ENCODE results near the gene CFAP97D1.
A peak's percentile ranks its signal among the peaks of the same experiment; 100 is the strongest.

CFAP97D1 gene

GRCh38 chr17:43780135-43780534 lies at the start of gene CFAP97D1:
CFAP97D1 (plus strand) TSS chr17:43780435; CDS start chr17:43780463, 28 bp downstream.
- no peak for DNase-seq (ENCODE audit: low spot score)

GRCh38 chr17:43732958-43733357 lies 47.3 kb upstream of the CFAP97D1 start:
- DNase-seq (ENCODE audit: low spot score), result peak; percentile 58

GRCh38 chr17:43733956-43734355 lies 46.3 kb upstream of the CFAP97D1 start:
- DNase-seq (ENCODE audit: low spot score), result no peak

DNA sequence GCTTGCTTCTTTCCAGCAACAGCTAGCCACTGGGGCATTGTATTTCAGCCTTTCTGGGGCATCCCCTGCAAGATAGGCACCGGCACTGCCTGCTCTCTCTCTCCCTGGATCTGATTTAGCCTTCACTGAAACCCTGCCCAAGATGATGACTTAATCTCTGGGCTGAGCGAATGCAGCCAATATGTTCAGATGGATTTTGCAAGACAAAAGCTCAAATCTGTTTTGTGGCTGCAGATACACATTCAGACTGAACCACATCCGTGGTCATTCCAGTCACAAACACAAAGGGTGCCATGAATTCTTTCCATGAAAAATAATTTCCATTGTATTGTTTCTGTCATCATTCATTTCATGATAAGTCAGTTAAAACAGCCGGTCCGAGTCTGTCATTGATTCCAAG lies 45.9 kb upstream of the CFAP97D1 start:
- DNase-seq (ENCODE audit: low spot score), result peak; percentile 84

- no peak for DNase-seq (ENCODE audit: low spot score)
Measured at GRCh38 chr17:43736389-43736788, 43.8 kb upstream of the CFAP97D1 start.

DNA sequence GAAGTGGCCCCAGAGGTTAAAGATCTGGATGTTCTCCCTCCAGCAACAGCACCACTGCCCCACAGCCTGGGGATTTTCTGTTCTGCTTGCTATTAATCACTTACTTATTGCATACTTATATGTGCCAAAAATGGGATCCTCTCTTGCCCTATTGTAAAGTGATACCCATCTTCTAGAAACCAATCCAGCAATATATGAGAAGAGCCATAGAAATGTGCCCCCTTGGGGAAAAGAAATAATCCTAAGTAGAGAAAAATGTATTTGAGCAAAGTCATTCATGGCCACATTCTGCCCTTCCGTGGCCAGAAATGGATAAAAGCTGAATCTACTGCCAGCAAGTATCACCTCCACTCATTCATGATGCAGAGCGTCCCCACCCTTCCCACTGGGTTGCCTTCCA lies 42.5 kb upstream of the CFAP97D1 start:
- DNase-seq (ENCODE audit: low spot score), result no peak

DNA sequence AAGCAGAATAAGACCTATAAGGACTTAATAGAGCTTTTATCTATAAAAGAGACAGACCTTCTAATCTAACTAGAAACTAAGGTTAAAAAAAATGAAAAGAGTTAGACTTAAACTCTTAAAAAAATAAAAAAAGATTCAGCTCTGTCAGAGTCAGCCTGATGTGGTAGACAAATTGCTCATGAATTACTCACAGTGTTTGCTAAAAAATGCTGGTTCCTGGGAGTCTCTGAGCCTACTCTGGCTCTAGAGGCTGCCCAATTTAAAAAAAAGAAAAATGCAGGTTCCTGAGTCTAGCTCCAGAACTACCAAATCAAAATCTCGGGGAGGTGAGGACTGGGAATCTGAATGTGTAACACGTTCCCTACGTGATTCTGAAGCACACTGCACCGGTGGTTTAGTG lies 39.7 kb upstream of the CFAP97D1 start:
- DNase-seq (ENCODE audit: low spot score), result peak; percentile 81

GRCh38 chr17:43741636-43742035 lies 38.6 kb upstream of the CFAP97D1 start:
- DNase-seq (ENCODE audit: low spot score), result no peak

- DNase-seq (ENCODE audit: low spot score), result peak; percentile 23
Measured at GRCh38 chr17:43745541-43745940, 34.7 kb upstream of the CFAP97D1 start.

GRCh38 chr17:43750153-43750552 lies 30.1 kb upstream of the CFAP97D1 start:
- no peak for DNase-seq (ENCODE audit: low spot score)

DNA sequence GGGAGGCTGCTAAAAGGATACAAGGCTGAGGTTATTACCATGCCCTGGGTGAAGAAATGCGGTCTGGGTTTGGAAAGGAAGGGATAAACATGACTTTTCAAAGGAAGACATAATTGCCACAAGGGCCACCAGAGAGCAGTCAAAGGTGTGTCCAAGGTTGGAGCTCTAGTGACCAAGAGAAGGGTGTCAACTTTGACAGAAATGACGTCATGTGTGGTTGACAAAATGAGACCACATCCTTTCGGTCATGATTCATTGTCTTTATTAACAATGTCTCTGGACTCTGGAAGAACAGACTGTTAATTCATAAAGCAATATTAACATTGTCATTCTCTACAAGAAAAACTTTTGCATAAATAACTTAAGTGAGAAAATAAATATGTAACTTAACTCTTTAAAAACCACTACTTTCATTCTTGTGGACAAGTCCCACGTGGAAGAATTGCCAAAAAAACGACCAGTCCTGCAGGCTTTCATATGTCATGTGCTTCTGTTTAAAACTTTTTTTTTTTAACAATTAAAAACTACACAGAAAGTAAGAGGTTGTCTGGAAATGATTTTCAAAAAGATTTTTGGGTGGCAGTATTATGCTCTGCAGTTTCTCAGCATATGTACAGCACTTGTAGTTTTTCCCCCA lies 26.6 kb upstream of the CFAP97D1 start:
- peak; percentile 29 for DNase-seq (ENCODE audit: low spot score)

GRCh38 chr17:43754947-43755346 lies 25.3 kb upstream of the CFAP97D1 start:
- no peak for DNase-seq (ENCODE audit: low spot score)

DNA sequence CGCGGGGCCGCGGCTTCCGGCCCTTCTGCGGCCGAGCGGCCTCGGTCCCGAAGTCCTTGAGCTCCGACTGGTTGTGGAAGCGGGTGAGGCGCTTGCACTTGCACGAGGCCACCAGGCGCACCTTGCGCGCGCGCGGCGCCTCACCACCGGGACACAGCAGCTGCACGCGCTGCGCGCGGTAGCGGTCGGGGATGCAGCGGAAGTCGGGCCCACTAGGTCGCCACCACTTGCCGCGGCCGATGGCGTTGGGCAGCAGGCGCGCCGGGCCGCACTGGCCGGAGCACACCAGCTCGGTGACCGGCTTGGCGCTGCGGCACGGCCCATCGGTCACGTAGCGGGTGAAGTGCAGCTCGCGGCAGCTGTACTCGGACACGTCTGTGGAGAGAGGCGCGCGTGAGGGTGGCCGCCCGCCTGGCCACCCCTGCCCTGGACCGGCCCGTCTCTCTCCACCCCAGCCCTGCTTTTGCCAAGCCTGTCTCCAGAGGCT lies 24.8 kb upstream of the CFAP97D1 start:
- DNase-seq (ENCODE audit: low spot score), result no peak

DNA sequence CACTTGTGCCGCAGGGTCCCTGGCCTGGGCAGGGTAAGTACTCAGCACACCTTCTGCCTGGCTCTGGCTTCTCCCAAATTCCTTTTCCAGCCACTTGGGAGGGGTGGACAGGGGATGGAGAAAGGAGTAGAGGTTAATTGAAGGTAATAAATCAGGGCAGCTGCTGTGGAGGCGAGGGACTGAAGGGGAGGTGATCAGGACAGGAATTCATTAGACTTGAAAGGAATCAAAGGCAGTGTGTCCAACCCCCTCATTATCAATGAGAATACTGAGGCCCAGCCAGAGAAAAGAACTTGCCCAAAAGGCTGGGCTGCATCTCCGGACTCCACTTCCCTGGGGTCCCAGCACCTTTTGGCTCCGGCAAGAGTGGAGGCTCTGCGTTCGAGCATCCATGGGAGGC lies 24.0 kb upstream of the CFAP97D1 start:
- no peak for DNase-seq (ENCODE audit: low spot score)

DNA sequence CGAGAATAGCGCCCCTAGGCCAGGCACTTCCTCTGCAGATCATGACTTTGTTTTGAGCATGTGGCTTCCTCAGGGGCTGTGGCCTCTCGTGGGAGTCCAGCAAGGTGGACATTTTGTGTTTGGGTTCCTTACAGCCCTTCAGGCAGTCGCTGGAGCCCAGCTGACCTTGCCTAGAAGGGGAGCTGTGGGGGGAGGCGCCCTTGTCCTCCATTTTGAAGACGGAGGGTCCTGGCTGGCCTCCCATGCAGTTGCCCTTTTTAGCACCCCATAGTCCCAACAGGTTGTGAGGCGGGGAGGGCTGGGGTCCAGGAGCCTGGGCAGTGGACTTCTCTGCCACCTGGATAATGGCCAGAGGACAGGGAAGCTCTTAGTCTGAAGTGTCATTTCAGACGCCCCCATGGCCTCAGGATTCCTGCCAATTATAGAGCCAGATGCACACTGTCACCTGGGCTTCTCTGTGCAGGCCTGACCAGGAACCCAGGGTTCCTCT lies 23.0 kb upstream of the CFAP97D1 start:
- DNase-seq (ENCODE audit: low spot score), result no peak

- DNase-seq (ENCODE audit: low spot score), result no peak
Measured at GRCh38 chr17:43758086-43758485, 22.1 kb upstream of the CFAP97D1 start.

- DNase-seq (ENCODE audit: low spot score), result no peak
Measured at GRCh38 chr17:43758497-43759174, 21.6 kb upstream of the CFAP97D1 start, which contains the start of gene SOST. SOST (minus strand) TSS chr17:43758791; CDS start chr17:43758741, 50 bp downstream.

GRCh38 chr17:43759836-43760235 lies 20.4 kb upstream of the CFAP97D1 start:
- DNase-seq (ENCODE audit: low spot score), result no peak

- DNase-seq (ENCODE audit: low spot score), result peak; percentile 94
Measured at GRCh38 chr17:43760254-43760852, 19.9 kb upstream of the CFAP97D1 start.

DNA sequence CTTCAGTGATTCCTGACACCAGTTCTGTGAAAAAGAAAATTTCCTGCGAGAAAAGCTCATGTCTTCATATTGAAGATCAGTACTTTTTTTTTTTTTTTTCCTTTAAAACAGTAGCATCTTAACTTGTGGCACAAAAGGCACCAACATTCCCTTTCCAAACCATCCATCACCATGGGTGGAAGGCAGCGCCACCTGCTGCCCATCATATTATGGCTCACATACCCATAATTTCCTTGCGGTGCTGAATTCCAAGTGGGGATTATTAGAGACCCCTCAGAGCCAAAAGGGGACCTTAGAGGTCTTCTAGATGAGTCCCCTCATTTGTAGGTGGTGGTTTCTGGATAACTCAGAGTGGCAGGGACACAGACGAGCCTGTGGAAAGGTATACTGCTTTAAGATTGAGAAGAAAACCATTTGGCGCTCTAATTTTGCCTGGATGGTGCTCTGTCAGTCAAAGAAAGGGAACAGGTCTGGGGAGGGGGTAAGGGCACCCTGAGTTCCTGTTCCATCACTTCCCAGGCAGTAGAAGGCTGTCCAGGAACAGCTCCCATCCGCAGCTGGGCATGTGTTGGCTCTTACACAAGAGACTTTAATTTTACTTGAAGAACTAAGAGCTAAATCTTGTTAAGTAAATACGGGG lies 13.7 kb upstream of the CFAP97D1 start:
- peak; percentile 67 for DNase-seq (ENCODE audit: low spot score)

DNA sequence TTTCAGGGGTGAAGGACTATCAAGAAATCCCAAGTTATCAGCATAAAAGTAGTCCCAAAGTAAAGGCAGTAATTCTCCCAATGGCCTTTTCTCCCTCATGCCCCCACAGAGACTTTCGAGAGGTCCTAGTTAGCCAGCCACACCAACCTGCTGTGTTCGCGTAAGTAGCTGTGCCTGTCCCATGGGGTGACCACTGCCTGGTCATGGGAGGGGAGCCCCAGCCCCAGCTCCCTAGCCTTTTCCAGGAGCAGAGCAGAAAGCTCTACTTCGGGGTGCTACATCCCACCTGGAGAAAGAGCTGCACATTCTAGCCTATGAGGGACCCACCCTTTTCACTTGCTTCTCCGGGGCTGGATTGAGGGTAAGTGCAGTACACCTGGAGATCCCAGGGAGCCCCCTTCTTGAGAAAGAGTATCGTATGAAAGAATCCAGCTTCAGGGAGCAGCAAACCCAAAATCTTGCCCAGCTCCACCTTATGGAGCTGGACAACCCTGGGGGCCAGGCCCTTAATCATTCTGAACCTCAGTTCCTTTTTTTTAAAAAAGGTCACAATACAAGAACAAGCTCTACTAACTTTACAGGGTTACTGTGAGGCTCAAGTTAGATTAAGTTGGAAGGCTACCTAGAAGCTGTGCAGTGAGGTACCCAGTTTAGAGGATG lies 13.1 kb upstream of the CFAP97D1 start:
- no peak for DNase-seq (ENCODE audit: low spot score)

DNA sequence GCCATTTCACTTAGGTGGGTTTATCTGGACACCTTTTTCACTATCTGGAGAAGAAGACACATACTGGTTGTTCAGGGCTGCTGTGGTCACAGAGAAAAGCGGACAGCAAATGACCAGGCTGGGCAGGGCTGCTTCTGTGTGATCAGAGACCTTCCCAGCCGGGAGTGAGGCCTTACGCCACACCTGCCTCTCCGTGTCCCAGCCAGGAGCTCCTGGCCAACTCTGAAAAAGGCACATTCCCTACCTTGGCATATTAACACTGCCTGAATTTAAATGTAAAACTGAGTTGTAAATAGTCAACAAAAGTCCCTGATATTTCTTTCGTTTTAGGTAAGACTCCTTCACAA lies 12.5 kb upstream of the CFAP97D1 start:
- no peak for DNase-seq (ENCODE audit: low spot score)
